ENCODE results near the gene FMN2.
"Not testable (repeated sequence)": the region's sequence is repeated elsewhere in the genome, so short reads cannot be mapped to it uniquely, and the experiment has no call there.

Gene FMN2

DNA sequence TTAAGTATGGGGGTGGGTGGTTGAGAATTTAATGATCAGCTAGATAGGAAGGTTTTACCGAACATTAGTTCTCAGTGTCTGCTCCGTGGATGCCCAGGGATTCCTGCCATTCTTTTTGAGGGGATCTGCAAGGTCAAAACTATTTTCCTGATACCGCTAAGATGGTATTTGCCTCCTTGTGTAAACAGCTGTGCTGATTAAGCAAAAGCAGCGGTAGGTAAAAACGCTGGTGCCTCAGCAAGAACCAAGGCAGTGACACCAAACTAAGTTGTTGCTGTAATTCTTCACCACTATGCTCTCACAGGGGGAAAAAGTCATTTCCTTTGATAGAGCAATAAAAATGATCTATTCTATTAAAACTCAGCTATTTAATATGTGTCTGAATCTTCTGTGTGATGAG lies 229.0 kb downstream of the FMN2 start:
- no peak for DNase-seq

DNA sequence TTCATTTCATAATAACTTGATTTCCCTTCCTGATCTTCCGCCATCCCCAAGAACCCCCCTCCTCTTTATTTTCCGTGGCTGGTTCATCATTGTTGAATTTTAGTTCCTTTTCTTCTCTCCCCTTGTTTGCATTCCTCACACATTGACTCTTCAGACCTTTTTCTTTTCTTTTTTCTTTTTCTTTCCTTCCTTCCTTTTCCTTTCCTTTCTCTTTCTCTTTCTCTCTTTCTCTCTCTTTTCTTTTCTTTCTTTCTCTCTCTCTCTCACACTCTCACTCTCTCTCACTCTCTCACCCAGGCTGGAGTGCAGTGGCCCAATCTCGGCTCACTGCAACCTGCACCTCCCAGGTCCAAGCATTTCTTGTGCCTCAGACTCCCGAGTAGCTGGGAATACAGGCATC lies 231.3 kb downstream of the FMN2 start:
- no peak for DNase-seq

DNA sequence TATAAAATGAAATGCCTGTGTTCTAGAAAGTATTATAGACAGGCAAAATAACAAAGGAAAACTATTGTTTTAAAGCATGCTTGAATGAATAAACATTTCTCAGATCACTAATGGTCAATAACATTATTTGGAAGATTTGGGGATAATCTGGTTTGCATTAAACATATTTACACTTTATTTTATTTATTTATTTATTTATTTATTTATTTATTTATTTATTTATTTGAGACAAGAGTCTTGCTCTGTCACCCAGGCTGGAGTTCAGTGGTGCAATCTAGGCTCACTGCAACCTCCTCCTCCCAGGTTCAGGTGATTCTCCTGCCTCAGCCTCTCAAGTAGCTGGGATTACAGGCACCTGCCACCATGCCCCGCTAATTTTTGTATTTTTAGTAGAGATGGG lies 236.7 kb downstream of the FMN2 start:
- DNase-seq, result not testable (repeated sequence)

DNA sequence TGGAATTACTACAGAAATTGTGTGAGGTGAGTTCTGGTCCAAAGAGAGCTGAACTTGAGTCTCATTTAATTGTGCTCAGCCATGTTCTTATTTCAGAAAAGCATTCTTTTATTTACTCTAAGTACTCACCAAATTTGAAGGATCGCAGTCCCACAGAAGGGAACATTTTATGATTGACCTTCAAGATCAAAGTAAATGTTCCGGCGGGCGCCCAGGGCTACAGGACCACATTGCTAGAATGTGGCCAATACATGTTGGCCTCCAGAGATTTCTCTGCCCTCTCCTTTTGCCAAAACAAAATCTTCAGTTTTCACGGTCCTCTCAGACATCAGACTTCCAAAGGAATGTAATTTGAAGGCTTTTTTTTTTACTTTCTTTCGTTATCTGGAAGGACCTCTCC lies 237.8 kb downstream of the FMN2 start:
- DNase-seq, result no peak

DNA sequence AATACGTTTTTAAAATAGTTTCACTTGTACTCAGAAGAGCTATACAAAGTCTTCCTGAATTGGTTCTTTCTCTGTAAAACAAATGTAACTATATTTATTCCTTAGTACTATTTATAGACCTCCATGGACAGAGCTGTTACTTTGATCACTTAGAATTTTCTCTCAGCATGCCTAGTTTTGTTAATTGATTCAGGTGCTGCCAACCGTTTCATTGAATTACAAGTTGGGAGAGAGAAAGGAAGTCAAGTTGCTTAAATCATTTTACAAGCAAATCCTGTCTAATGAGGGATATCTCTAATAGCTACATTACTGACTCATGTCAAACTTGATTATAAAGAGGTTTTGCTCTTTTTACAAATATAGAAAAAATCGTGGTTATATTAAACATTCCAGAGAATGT lies 241.0 kb downstream of the FMN2 start:
- DNase-seq, result no peak

DNA sequence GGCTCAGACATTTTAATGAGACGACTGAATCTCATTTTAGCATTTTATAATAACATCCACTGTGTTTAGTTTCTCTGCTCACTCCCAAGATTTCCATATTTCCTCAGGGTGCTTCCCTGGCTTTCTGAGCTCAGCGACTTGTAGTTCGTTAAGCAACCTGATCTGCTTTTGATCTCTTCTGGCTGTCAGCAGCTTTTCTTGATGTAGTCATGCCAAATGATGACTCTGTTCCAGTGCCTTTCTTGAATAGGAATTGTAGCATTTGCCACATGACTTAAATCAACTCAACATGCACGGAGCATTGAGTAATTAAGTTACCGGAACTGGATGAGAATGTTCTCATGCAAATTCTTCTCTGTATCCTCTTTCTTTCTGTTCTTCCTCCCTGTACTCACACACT lies 246.1 kb downstream of the FMN2 start:
- no peak for DNase-seq

DNA sequence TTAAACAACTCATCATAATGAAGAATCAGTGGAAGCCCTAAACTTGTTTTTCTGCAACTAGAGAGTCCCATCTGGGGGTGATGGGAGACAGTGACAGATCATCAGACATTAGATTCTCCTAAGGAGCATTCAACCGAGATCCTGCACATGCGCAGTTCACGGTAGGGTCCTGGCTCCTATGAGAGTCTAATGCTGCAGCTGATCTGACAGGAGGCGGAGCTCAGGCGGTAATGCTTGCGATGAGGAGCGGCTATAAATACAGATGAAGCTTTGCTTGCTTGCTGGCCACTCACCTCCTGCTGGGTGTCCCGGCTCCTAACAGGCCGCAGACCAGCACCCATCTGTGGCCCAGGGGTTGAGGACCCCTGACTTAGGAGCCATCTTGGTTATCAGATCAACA lies 247.2 kb downstream of the FMN2 start:
- no peak for DNase-seq

DNA sequence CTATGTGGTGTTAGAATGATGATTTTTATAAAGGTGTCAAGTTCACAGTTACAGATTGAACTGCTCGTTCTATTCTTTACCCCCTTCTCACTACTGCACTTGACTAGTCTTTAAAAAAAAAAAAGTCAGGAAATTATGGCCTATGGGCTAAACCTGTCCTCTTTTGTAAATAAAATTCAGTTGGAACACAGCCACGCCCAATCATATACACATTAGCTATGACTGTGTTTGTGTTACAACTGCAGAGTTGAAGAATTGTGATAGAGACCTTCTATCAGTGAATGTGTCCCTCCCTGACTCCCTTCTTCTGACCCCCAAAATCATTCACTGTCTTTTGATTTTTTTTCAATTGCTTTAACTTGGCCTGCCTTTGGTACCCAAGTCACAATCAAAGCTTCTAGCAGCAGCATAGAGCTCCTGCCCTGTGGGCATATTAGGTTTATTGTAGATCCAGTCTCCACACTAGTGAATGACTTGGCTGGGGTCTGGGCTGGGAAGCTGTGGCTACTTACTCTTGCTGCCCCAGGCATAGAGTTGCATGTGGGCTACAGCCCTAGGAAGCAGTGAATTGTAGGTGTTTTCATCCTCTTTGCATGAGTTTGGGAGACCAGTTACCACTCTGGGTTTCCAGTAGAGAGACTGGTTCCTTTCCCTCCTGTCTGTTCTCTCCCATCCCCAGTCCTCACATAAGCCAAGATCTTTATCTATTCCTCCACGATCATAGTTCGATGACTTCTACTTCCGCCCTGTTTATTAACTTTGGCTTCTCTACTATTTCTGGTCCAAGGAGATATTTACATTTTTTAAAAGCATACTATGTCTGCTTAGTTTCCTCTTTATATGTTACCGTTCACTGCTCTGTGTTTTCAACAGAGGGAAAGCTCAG lies 249.9 kb downstream of the FMN2 start:
- DNase-seq, result no peak

DNA sequence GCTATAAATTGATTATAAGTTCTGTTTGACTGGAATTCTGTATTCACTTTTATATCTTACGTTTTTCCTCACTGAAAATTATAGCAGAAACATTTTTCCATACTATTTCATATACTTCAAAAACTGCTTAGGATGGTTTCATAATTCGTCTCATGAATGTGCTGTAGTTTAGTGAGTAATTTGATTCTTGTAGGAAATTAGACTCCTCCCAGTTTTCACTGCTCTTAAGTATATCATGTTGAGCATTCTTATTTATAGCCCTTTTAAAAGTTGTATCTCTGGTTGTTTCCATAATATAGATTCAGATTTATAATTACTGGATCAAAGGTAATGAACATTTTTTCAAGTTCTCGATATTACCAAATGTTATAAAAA lies 250.6 kb downstream of the FMN2 start:
- no peak for DNase-seq

DNA sequence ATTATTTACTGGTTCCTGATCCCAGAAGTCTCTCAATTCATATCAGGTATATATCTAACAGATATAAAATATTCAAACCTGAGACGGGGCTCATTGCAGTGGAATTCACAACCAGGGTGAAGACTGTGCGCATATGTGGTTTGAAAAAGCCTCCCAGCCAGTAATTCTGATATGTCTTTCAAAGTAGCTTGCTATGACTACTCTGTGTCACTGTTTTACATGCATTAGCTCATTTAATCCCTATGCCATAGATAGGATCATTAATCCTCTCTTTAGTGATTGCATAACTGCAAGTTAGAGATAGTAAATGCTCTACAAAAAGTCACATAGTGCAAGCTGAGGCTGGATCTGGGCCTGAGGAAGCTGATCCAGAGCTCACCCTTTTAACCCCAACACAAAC lies 251.4 kb downstream of the FMN2 start:
- DNase-seq, result no peak

DNA sequence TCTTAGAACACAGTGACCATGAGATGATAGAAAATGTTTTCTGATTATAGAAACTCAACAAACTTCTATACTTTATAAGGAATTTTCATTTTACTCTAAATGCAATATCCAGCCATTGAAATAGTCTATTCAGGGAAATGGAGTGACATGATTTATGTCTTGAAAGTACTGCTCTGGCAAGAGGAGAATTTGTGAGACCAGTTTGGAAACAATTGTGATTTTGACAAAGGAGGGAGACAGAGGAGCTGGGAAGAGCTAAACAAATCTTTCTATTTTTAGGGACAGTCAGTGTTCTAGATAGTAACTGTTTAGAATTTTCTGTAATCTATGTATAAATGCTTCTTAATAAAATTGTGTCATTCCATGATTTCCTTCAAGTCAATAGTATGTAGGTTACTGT lies 252.3 kb downstream of the FMN2 start:
- DNase-seq, result no peak

DNA sequence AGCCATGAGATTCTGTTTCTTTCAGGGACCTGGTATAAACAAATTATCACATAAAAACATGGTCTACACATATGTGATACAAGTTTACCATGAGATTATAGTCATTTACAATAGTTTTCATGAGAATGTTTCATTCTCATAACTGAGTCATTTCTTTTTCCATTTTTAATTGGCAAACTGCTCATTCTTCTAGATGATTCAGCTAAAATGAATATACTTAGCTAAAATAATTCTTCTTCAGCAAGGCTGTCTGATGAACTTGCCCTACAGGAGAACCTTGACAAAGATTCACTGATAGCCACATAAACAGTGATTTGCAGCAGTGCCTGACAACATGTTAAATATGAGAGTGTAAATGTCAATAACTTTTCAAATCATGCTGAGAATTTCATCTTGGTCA lies 253.2 kb downstream of the FMN2 start:
- no peak for DNase-seq

DNA sequence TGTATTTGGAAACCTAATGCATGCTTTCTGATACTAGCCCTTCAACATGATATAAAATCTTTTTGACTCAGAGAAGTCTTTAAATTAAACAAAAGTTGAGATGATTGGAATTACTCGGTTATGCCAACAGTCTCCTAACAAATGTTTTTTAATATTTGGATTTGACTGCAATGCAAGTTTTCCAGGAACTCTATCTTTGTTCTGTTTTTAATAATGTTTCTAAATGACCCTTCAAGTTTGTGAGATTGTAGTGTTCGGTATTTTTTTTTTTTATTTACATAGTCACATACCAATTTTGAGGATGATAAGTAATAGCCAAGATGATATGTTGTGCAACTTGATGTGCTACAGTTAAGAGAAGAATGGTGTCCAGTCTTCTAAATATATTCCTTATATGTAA lies 258.0 kb downstream of the FMN2 start:
- DNase-seq, result no peak

DNA sequence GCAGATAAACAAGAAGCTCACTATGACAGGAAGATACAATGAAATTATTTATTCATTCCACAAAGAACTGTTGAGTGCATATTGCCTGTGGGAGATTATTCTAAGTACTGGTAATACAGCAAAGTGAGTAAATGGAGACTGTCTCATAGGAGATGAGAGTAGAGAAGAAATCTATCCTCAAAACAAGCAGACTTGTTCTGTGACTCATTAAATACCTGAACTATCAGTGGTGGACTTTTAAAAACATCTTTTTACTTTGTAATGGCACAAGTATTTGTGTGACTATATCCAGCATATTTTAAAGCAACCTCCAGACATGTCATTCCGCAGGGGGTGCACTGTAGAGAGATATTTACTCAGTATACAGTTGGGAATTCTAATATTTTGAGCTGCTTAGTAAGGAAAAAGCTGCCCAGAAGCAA lies 259.2 kb downstream of the FMN2 start:
- DNase-seq, result no peak

DNA sequence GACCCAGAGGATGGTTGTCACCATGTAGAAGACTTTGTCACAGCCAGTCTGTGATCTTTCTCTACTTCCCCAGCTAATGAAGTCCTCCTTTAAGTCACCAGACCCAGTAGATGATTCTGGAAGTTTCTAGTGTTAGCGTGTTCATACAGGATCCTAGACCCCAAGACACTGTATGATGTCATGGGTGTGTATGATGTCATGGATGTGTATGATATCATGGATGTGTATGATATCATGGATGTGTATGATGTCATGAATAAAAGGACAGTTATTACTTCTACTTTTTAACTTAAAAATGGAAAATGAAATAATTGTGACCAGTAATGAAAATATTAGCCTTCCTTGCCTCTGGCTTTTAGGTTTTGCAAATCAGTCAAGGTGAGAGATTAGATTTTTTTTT lies 260.0 kb downstream of the FMN2 start:
- DNase-seq, result no peak

DNA sequence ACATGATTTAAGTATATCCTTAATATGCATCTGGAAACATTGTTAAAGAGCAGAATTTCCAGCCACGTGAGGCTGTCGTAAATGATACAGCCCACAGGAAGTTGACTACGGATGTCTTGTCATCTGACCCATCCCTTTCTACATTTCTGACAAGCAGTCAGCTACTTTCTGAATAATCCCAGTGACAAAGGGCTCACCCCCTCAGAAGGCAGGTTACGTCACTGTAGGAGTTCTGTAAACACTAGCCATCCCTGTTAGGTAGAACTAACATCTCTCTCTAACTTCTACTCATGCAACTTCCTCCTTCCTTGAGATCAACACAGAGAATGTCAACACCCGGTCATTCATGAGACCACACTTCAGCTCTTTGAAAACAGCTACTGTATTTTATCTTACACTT lies 261.1 kb downstream of the FMN2 start:
- DNase-seq, result no peak

DNA sequence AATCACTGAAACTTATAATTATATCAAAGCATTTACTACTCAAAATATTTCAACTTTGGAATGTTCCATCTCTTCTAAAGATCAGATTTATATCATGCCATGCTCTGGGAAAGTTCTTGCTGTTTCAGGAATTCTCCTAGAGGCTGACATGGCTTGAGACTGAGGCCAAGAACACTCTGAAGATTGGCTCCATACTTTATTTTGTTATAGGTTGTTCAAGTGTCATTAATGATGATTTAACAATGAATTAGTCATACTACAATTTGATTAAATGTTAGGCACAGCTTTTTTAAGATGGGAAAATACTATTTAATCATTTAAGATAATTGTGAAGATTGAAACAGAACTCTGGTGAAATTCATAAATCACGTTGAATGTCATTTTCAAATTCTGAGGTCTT lies 264.9 kb downstream of the FMN2 start:
- DNase-seq, result no peak

DNA sequence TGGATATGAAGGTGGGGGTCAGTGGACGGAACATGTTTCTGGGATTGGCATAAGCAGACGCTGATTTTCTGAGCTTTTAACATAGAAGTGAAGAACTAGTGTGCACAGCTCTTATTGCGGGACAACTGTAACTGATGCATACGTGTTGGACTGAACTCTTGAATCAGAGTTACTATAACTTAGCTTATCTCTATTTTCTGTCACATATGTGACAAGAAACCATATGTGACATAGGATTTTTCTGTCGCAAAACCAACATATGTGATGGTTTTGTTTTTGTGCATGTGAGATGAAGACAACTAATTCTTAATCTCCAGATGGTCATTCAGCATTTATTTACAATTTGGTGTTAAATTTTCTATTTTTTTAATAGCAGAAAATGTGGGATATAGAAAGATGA lies 270.4 kb downstream of the FMN2 start:
- no peak for DNase-seq

DNA sequence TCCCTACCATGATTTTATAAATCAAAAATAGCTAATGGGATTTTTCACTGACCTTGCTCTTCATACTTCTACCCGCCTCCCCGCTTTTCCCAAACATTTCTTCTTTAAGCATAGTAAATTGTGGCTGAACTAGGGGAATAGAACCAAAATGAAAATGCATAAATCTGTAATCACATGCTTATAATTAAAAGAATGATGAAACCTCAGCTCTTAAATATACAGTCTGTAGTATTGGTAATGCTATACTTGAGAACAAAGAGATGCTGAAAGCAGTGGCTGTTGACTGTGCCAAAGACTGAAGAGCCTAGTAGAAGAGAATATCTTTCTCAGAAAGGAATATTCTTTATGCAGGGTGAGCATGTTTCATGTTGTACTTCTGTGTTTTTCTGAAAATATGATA lies 271.1 kb downstream of the FMN2 start:
- DNase-seq, result no peak

DNA sequence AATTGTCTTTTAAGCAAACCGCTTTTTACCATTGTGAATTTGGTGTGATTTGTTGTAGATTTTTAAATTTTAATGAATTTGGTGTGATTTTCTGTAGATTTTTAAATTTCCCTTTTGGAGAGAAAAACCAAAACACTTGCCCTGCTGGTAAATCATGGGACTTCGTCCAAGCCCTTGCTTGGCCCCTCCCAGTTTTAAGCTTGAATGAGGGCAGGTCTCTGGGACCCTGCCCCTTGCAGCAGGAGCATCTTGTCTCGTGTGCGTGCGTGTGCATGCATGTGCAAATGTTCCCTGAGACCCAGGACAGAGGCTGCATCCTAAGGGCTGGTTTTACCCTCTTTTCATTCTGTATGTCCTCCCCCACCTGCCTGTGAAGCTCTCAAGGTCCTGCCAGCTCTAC lies 271.6 kb downstream of the FMN2 start:
- DNase-seq, result no peak

DNA sequence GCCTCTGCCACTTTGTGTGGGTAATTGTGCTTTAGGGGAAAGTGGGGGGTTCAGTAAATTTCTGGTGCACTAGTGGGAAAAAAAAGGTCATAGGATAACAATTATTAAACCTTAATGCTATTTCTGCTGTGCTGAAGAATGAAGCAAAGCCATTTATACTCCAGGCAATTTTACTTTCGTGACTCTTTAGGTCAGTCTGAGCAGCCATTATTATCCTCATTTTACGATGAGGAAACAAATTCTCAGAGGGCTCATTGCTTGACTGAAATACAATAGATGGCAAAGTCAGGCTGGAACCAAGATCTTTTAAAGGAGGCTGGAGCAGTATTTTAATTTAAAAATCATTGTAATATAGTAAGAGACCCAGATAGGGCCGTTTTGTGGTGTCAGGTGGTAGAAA lies 272.2 kb downstream of the FMN2 start:
- no peak for DNase-seq

DNA sequence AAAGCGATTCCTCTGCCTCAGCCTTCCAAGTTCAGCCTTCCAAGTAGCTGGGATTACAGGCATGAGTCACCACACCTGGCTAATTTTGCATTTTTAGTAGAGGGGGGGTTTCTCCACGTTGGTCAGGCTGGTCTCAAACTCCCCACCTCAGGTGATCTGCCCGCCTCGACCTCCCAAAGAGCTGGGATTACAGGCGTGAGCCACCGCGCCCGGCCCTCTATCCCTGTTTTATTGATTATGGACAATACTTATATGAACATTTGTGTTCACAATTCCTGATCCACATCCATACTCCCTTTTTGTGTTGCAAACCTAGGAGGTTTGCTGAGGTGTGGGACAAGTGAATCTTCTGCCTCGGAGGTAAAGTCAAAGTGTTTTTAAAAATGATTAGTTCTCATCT lies 275.0 kb downstream of the FMN2 start:
- DNase-seq, result no peak

DNA sequence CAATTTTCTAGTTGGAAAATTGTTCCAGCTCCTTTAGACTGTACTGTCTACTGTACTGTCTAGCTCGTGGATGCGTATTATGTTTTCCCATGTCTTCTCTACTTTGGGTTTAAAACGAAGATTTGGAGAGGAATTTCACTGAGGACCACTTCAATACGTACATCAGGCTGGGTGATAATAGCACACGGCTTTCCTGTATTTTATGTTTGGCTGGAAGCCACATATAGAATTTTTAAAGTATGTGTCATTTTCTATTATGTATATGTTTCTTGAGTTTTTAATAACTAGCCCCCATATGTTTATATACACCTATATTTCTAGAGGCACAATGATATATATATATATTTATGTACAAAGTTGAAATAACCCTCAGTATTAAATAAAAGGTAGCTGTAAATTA lies 293.9 kb downstream of the FMN2 start:
- no peak for DNase-seq

DNA sequence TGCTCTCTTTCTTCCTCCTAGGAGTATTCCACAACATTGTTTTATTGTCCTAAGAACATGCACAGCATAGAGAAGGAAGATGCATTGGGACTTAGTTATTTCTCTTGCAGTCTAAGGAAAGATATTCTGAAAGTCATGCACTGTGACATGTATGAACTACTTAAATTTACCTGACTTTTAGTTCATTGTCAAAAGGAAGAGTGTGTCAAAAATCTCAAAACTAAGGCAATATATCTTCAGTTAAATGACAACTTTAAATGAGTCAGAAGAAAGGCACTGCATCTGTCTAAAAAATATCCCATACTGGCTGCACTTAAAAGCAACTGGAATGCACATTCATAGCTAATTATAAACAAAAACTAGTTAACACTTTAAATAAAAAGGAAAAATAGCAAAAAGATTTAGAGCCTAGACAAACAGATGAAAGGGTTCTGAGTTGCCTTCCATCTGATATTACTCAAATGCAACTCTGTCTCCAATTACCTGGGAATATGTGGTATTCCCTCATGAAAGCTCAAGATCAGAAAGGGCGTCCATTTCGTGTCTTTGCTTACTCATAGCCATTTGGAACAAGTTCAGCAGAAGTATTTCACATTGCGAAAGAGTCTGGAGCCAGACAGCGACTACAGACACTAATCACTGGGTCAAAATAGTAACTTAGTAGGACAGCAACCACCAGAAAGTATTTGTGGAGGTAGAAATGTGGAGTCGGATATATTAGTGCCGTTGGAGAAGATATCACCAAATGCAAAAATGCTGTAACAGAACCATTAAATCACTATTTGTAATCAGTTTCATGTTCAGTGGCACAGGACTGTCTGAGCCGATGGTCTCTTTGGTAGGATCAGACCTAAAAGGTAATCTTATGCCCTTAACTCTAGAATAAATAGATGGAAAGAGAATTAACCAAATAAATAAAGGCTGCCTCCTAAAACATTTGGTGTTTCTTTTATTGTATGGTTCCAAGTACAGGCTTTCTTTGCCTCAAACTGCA lies 294.6 kb downstream of the FMN2 start:
- no peak for DNase-seq
